Measurements from ENCODE around the gene ZBTB7C. TPM values are rescaled to one million over a fixed set of nuclear protein-coding genes. Genes with fewer than 3 reads are reported as not detected.

ZBTB7C gene
- total and polyA plus RNA-seq, 2 of the 8 experiments (the other 6 are each of a cell fraction or from before 2014, with no cell fraction given) = 0.15 to 0.45 TPM

DNA sequence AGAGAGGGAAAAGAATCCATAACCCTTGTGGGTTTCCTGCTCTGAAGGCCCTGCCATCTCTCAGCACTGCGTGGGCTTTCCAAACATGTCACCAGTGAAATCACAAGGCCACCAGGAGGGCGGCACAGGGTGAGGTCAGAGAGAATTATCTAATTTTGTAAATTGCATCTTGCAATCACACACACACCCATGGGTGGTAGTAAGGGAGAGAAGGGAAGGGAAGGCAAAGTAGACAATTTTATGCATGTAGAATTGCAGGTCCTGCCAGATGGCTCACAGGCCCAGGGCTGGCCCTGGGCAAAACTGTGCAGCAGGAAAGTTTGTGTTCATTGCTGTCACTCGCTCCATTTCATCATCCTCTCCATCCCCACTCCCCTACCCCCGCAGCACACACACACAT, 21.0 kb upstream of the ZBTB7C start:
- Histone ChIP-seq H3K27ac (ENCODE audit: low read depth, low read length) (no peak overlapping the region), H3K4me1 (replicated peaks in 1 of 4; ENCODE audit: control insufficient read depth in 3 of 4, insufficient read depth in 4 of 4, low read length in 3 of 4) (0 out of 7 replicates have a peak, but pooled peaks cover 0 to 2% (median 0%) of the 10 kb centered on the region in 4 experiments), H3K14ac (ENCODE audit: insufficient read length) (no peak overlapping the region), H3K36me3 (ENCODE audit: control insufficient read depth in 2 of 4, insufficient read depth in 4 of 4, low read length in 3 of 4) (no peaks in the 10 kb centered on the region), H3K4ac (replicated peaks; ENCODE audit: insufficient read length, low read depth, low read length) (no peak overlapping the region), H2BK15ac (ENCODE audit: low read length) (no peak overlapping the region), H3K4me2 (ENCODE audit: insufficient read depth in 1 of 2, low read depth in 2 of 2, low read length in 2 of 2) (no peak overlapping the region), H2BK20ac (ENCODE audit: low read length) (no peak overlapping the region), H3K27me3 (replicated peaks in 1 of 4; ENCODE audit: control insufficient read depth in 3 of 4, extremely low read depth in 1 of 4, insufficient read depth in 3 of 4, low read length in 3 of 4) (peaks cover 0 to 2% (median 0%) of the 10 kb centered on the region in 4 experiments; a peak in 2 of 7 replicates), H3K9ac (replicated peaks in 1 of 4; ENCODE audit: extremely low read depth in 1 of 4, low read depth in 3 of 4, low read length in 3 of 4) (no peak overlapping the region), H2BK120ac (replicated peaks; ENCODE audit: low read depth, low read length) (no peak overlapping the region), H4K91ac (replicated peaks; ENCODE audit: insufficient read length, low read length) (no peak overlapping the region), H3K9me3 (ENCODE audit: insufficient read depth in 2 of 2, low read depth in 1 of 2, low read length in 1 of 2) (no peaks in the 10 kb centered on the region), H3K56ac (replicated peaks; ENCODE audit: insufficient read length, low read depth, low read length) (no peak overlapping the region), H3K79me2 (ENCODE audit: control insufficient read depth in 1 of 2, insufficient read depth in 2 of 2, low read length in 2 of 2) (no peaks in the 10 kb centered on the region), H2AK5ac (ENCODE audit: low read depth, low read length) (no peak overlapping the region), H4K8ac (ENCODE audit: extremely low read depth, insufficient read depth, low read length) (0 out of 2 replicates have a peak overlapping the region, but pooled peaks have one; percentile 44), H2AFZ (ENCODE audit: low read length) (no peak overlapping the region), H3K4me3 (ENCODE audit: extremely low read depth in 1 of 4, insufficient read depth in 2 of 4, low read depth in 3 of 4, low read length in 4 of 4) (no peak overlapping the region), H2BK5ac (ENCODE audit: low read depth, low read length) (no peak overlapping the region), H3K18ac (ENCODE audit: extremely low read depth, low read length) (no peak overlapping the region), H3K79me1 (ENCODE audit: low read depth, low read length) (0 out of 2 replicates have a peak, but pooled peaks cover 2% of the 10 kb centered on the region), H3K23me2 (ENCODE audit: low read depth, low read length) (no peaks in the 10 kb centered on the region; the same call in 1 of the 2 replicates), H4K5ac (ENCODE audit: insufficient read length, low read depth, low read length) (no peak overlapping the region), H4K20me1 (replicated peaks in 1 of 2; ENCODE audit: control insufficient read depth in 1 of 2, insufficient read depth in 2 of 2, low read length in 2 of 2) (no peaks in the 10 kb centered on the region), H2BK12ac (ENCODE audit: low read depth, low read length) (no peak overlapping the region), H3K23ac (ENCODE audit: insufficient read length) (no peak overlapping the region)
- CTCF ChIA-PET (ENCODE audit: partially characterized antibody) = interaction anchor here (1.2 to 3.0 kb wide), 2 partner anchors 16 to 199 kb away, joined by 3 to 25 read pairs; no protein-coding TSS in a partner anchor
- WGBS, 2 experiments (ENCODE audit: extremely low coverage in 1 of 2, insufficient coverage in 1 of 2, insufficient read length in 1 of 2, insufficient replicate concordance in 2 of 2, low coverage in 1 of 2, low lambda C conversion rate in 2 of 2, missing lambda C conversion rate in 1 of 2) = 78% methylated on average over 4 of the region's 4 CpGs; no CpG with 5 or more reads in 1 of the 2 experiments
- POLR2A ChIA-PET (ENCODE audit: partially characterized antibody) = no interaction called here
- no peak for FAIRE-seq
- no peak for DNase-seq (ENCODE audit: low read depth in 1 of 2, low spot score in 2 of 2)
- TF ChIP-seq HDAC6 (IDR thresholded peaks at IDR 0.05; ENCODE audit: low read depth, low read length) = no peak
- no peak for TF ChIP-seq RFX5 (IDR thresholded peaks at IDR 0.05; ENCODE audit: borderline replicate concordance, low read depth, low read length)
- TF ChIP-seq EZH2 (IDR thresholded peaks at IDR 0.05; ENCODE audit: low read depth, low read length, severe bottlenecking) = no peak
